GM19035 (cell line): ENCODE data around the gene CADM2.
A peak's percentile ranks its signal among the peaks of the same experiment; 100 is the strongest.

Experiments
- ATAC-seq: cut with Tn5 transposase; IDR thresholded peaks from one replicate; pipeline ENCODE4 v1.9.1; 2021; ENCODE audit not compliant: unreplicated experiment

The CADM2 gene

DNA sequence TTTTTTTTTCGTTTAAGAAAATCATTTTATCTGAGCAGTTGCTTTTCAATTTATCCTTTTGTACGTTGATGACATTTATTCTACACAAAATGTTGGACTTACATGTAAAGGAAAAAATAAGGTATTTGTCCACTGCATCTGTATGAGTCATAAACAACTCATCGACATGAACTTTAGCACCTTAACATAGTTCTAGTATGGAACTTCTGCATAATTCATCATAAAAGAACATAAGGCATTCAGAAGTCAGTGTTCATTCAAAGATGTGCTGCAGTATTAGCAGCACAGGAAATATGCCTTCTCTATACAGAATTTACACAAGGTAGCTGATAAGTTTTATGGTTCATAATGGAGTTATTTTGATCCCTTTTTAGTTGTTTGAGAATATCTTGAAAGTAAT, 801.6 kb downstream of the CADM2 start:
- no peak for ATAC-seq

- no peak for ATAC-seq
Measured at GRCh38 chr3:85780806-85781205, 822.0 kb downstream of the CADM2 start.

DNA sequence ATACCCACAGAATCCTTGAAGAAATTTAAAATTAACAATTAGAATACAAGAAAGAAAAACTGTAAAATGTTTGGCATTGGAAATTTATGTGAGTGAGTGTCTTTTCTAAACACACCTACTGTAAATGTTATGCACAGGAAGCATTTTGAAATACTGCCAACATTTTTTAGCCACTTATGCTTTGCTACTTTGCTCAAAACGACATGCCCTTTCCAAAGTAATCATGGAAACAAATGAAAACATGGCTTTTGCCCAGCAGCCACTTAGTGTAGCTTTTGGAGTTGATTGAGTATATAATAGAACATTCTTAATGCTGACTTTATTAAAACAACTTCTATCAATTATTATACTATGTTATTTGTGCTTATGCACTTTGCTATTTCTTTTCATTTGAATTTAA, 823.0 kb downstream of the CADM2 start:
- ATAC-seq = no peak

- no peak for ATAC-seq
Measured at GRCh38 chr3:85783291-85783690, 824.5 kb downstream of the CADM2 start.

GRCh38 chr3:85785766-85786165, 827.0 kb downstream of the CADM2 start:
- no peak for ATAC-seq

DNA sequence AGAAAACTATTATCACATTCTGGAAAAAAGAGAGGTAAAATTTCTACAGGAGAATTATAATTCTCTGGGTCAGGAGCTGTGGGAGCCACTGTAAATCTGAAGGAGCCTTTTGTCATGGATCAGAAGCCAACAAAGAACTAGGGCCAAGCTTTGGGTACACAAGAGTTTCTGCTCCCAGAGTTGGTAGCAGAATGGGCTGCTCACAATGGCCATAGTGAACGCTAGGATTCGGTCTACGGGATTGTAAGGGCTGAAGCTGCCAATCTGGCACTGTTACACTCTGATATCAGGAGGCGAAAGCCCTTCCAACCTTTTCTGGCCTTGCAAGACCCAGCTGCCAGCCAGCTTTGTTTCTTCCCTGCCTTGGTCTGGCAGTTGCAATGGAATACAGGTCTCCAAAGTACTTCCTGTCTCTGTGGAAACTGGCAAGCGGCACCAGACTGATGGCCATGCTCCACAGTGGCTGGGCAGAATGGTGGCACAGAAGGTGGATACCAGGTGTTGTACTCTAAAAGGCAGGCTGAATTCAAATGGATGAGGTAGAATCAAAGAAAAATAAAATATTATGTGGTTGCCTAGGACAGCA, 831.7 kb downstream of the CADM2 start:
- no peak for ATAC-seq

- no peak for ATAC-seq
Measured at GRCh38 chr3:85796140-85796539, 837.4 kb downstream of the CADM2 start.

- ATAC-seq = no peak
Measured at GRCh38 chr3:85800676-85801075, 841.9 kb downstream of the CADM2 start.

DNA sequence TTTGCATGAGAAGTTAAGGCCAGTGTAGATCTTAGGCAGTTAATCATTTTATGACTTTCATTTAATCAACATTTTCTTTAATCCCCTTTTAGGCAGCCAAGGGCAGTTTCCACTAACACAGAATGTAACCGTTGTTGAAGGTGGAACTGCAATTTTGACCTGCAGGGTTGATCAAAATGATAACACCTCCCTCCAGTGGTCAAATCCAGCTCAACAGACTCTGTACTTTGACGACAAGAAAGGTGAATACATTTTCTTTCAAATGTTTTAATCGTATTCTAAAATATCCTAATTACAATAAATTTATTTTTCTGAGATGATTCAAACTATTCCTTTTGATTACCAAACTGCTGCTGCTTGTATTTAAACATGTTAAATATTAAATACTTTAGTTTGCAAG, 843.2 kb downstream of the CADM2 start:
- no peak for ATAC-seq

DNA sequence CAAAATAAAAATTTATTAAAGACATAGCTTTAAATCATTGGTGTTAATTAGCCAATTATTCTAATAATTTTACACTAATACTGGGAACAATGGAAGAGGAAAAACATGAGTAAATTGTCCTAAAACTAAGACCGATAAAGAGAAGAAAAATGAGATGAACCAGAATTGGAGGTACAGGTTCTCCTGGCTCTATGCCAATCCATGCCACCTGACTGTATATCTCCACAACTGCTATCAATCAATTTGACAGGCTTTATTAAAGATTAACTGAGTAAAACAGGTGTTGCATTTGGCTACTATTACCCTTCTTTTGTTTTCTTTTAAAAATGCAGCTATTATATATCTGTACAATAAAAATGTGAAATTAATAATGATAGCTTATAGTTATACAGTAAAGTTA, 850.0 kb downstream of the CADM2 start:
- no peak for ATAC-seq

DNA sequence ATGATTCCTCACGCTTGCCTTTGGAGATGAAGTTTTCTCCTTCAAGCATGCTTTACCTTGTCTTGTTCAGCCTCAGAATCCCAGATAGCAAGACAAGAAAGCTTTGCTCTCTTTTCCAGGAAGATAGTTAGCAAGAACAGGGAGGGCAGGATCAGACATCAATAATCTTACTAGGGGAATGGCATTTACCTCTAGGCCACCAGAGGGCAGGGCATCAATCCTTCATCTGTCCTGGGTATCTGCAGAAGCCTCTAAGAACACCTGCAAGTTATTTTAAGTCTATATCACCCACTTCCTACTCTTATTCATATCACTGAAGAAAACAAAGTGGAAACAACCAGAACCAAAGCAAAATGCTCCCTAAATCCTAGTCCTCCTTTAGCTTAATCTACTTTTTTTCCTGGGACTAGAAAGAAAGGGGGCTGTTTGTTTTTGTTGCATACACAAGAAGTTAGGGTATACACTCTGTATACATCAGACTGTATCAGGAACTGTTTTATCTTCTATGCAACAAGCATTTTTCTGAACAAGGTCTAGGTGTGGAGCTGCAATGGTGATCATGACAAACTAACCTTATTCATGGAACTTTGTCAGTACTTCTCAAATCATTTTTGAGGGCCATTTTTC, 862.5 kb downstream of the CADM2 start:
- ATAC-seq = peak; percentile 83

- ATAC-seq = no peak
Measured at GRCh38 chr3:85835857-85836440, 877.2 kb downstream of the CADM2 start.

DNA sequence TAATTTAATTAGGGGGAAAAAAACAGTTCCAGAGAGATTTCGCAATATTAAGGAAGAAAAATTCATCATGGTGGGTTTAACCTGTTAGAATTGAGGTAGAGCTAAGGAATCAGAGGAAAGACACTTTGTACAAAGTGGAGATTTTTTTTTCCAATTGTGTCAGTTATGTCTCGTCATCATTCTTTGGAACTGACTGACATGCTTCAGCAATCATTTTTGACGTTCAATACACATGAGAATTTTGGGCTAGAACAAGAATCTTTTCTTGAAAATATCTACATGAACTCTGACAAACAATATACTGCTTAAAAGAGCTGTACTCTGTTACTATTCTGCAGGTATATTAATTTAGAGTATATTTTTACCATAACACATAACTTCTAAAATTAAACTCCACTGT, 878.6 kb downstream of the CADM2 start:
- ATAC-seq = no peak

DNA sequence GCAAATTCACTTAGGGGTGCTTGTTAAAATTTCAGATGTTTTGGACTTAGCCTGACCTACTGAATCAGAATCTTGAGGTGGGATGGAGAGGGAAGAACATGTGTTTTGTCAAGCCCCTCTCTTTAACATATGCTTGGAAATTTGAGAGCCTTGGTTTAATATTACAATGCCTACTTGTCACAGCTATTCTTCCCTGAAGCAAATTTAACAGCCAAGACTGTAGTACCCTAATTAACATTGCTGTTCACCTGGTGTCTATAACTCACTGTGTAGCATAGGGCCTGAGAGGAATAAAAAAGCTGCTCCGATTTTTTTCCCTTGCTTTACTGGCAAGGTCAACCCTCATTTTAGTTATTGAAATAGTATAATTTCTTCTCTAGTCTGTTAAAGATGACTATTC, 880.1 kb downstream of the CADM2 start:
- ATAC-seq = no peak

DNA sequence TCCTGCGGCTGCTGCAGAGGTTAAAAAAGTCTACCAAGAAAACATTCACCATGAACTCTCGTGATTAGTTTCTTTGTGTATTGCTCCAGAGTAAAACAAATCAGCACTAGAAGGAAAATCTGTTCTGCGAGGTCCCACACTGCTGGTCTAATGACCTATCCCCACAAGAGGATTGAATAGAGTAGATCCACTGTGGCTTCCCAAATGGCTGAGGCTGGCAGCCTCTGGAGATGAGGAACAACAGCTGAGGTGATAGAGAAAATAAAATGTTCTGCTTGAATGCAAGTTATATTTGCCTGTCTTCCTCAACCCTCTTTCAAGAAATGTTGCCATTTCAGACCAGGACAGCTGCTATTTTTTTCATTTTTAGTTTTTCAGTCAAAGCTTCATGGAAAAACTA, 883.3 kb downstream of the CADM2 start:
- ATAC-seq = no peak

DNA sequence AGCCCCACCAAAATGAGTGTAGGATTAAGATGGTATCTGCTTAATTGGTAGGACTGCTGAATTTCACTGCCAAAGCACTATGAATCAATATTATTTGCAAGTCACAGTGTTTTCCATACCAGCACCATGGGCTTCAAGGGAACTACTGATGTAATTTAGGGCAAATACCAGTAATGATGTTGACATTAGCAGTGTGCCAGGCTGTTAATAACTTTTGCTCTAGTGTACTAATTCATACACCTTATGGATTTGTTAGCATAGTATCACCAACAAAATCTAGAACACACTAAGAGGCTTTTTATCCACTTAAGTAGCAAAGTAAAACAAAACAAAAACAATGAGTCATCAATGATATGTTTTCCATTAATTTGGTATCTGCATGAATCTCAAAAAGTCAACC, 888.2 kb downstream of the CADM2 start:
- no peak for ATAC-seq

DNA sequence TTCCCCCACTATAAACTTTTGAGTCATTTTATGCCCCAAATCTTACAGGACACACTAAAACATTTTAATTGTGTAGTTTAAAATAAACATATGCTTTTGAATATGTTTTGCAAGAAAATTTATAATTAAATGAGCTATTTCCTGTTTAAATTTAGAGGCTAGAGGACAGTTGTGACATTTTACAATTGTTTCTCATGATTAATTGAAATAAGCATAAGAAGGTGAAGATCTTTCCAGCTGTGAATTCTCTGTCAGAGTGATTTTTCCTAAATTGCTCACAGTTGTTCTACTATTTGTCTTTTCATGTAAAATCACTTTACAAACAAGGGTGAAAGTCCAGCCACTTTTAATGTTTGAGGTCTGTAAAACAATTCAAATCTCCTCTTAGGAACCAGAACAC, 892.3 kb downstream of the CADM2 start:
- ATAC-seq = no peak

GRCh38 chr3:85853805-85854204, 895.0 kb downstream of the CADM2 start:
- ATAC-seq = no peak

DNA sequence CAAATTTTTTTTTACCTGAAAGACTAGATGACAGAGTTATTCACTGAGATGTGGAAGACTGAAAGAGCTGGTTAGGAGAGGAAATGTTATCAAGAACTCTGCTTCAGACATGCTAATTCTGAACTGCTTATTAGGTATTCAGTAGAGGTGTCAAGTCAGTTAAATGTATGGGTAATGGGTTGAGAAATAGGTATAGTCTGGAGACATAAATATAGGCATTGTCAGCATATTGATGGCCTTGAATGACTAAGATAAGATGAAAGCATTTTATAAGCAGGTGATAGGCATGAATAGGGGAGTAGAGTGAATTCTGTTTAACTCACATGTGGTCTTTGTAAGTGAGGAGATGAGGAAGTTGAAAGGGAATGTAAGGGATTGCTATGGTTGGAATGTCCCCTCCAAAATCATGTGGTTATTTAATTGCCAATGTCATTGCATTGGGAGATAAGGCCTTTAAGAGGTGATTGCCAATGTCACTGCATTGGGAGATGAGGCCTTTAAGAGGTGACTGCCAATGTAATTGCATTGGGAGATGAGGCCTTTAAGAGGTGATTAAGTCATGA, 904.2 kb downstream of the CADM2 start:
- no peak for ATAC-seq

GRCh38 chr3:85864896-85865295, 906.1 kb downstream of the CADM2 start:
- no peak for ATAC-seq

- no peak for ATAC-seq
Measured at GRCh38 chr3:85867072-85867471, 908.3 kb downstream of the CADM2 start.

GRCh38 chr3:85875589-85875988, 916.8 kb downstream of the CADM2 start:
- ATAC-seq = no peak

GRCh38 chr3:85877631-85878030, 918.8 kb downstream of the CADM2 start:
- no peak for ATAC-seq
